D721Med (cell line): Measurements from ENCODE around the gene RANBP9.

Experiments used
- DNase-seq: peaks from one replicate; pipeline ENCODE4 v3.0.0; 2011; ENCODE audit warnings: low spot score; ENCODE audit not compliant: insufficient read length
- FAIRE-seq: peaks from 2 replicates; lab custom pipeline; 2011; peaks lifted over from hg19 to GRCh38; lab: Jason Lieb, UNC
- TF ChIP-seq, protein P1 (sequence below): IDR thresholded peaks from 2 replicates; pipeline ENCODE4 v1.5.1; 2012; ENCODE audit warnings: mild to moderate bottlenecking, control low read depth; ENCODE audit not compliant: insufficient read depth; ENCODE audit errors: missing control alignments

Gene RANBP9

DNA sequence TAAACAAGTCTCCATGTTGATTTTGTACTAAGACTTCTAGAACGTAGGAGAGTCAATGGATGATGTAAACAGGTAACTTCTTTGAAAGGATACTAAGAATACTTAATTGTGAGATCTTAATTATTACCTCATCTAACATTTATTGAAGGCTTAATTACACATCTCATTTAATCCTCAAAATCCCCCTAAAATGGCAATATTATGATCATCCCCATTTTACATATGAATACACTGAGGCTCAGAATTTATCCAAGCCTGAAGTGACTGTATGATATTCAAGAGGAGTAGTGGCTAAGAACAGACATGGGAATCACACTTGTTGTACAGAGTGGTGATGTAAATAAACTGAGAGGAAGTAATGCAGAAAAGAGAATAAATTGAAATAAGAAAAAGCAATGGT lies 73.6 kb downstream of the RANBP9 start:
- TF ChIP-seq, protein P1, sequence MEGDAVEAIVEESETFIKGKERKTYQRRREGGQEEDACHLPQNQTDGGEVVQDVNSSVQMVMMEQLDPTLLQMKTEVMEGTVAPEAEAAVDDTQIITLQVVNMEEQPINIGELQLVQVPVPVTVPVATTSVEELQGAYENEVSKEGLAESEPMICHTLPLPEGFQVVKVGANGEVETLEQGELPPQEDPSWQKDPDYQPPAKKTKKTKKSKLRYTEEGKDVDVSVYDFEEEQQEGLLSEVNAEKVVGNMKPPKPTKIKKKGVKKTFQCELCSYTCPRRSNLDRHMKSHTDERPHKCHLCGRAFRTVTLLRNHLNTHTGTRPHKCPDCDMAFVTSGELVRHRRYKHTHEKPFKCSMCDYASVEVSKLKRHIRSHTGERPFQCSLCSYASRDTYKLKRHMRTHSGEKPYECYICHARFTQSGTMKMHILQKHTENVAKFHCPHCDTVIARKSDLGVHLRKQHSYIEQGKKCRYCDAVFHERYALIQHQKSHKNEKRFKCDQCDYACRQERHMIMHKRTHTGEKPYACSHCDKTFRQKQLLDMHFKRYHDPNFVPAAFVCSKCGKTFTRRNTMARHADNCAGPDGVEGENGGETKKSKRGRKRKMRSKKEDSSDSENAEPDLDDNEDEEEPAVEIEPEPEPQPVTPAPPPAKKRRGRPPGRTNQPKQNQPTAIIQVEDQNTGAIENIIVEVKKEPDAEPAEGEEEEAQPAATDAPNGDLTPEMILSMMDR: no peak
- DNase-seq: no peak
- FAIRE-seq: peak; percentile 16

DNA sequence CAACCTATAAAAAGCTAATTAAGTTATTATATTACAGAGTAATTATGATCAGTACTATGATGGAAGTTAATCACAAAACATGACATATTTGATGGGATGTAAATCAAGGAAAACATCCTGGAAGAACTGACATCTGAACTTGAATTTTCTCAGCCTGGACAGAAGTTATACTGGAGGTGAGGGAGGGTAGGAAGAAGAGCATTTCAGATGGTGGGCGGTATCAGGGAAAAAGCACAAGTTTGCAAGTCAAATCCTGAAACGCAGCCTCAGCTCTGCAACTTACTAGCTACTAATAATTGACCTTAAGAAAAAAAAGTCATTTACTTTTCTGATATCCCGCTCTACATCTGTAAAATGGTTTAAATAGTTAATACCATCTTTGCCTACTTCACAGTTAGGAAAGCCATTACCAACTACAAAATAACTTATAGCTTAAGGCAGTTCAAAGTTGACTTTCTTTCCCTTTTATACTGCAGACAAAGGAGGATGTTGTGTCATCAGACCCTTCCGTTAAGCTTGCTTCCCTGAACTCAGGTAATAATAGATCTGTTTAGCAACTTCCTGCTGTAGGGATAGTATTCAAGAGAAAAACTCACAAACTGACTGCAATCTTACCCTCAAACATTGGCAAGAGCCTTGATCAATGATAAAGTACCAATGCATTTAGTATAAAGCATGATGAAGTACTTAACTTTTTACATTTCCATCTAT lies 75.5 kb downstream of the RANBP9 start:
- no peak for FAIRE-seq
- TF ChIP-seq, protein P1: no peak
- no peak for DNase-seq

DNA sequence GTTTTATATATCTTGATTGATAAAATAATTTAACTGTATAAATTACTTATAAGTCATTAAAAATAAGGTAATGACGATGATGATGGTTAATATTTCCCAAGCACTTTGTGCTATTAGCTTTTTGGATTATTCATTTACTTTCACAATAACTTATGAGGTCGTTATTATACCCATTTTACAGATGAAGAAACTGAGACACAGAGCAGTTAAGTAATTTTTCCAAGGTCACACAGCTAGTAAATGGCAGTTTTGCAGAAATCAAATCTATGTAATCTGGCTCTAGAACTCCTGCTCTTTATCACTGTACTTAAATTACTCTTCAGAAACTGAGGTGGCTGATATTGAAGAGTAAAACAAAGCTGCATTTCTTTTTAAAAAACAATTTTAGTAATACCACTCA lies 78.3 kb downstream of the RANBP9 start:
- DNase-seq (no peak), FAIRE-seq (no peak)
- TF ChIP-seq, protein P1: no peak

DNA sequence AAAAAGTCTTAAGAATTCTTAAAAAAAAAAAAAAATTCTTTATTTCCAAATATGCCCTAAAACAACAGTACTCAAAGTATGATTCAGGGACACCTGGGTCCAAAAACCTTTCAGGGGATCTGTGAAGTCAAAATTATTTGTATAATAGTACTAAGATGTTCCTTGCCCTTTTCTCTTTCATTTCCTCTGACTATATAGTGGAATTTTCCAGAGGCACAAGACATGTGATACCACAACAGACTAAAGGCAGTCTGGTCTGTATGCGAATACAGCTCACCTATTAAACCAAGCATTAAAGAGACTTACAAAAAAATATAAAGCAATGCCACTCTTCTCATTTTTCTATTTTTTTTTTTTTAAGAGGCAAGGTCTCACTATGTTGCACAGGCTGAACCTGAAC lies 81.1 kb downstream of the RANBP9 start:
- FAIRE-seq (no peak), DNase-seq (no peak)
- TF ChIP-seq, protein P1: no peak

DNA sequence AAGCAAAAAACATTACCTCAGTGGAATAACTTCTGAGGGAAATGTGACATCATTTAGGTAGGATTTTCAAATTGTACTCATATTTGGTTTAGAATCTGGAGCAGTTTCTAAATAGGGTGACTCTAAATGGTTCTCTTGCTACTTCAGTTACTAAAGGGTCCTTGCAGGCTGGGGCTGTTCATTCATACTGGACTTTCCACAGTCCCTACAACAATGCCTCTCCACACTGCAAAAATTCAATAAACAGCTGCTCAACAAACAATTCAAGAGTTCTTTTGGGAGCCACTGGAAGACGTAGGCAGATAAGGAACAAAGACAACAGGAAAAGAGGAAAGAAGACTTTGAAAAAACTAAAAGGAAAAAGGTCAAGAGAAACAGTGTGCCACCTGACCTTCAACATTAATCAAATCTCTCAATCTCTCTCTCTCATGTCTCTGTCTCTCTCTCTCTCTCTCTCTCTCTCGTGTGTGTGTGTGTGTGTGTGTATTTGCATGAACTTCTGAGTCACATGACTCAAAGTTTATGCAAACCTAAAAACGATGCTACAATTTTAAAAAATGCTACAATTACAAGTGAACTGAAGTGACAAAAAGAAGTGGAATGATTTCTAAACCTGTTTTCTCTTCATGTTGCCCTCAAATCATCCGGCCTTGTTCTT lies 82.0 kb downstream of the RANBP9 start:
- FAIRE-seq: no peak
- TF ChIP-seq, protein P1: no peak
- DNase-seq: no peak

DNA sequence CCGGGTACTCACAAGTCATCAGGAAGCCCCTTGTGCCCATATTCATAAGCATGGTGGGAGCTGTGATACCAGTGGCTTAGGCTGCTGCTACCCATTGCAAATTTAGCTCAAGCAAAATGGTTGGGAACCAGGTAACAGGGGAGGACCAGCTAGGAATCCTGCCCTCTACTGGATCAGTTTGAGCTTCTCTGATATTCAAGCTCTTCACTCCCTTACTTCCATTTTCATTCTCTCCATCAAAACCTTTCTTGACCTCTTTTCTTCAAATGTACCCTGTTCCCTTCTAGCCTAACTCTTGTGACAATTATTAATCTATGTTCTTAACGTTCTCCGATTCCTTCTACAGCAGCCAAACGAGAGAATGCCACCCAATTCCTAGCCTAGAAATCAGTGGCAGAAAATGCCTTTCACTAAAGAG lies 86.8 kb downstream of the RANBP9 start:
- no peak for DNase-seq
- FAIRE-seq: no peak

More for the DNA sequence above, 86.8 kb downstream of the RANBP9 start:
- TF ChIP-seq, protein P1: peak; percentile 37
